ENCODE measurements around the gene FRMD5. TPM values are rescaled to one million over a fixed set of nuclear protein-coding genes. Genes with fewer than 3 reads are reported as not detected.

FRMD5 gene
- total and polyA plus RNA-seq, 2 donors from 2014 or later, result 0.32 to 0.41 TPM

DNA sequence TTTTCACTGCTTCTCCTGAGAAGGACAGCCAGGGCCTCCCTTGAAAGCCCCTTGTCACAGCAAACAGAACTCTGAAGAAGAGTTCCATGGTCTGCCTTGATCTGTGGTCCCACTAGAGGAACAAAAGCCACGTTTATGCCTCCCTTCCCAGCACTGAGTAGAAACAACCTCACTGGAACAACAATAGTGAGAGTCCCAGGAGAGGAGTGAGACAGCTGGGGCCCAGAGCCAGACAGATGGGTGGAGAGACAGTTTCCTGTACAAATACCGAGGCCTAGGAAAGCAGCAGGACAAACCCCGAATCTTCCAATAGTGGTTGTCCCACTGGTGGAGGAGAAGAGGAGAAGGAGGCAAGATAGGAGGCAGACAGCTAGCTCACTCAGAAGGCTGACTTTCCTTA lies 262.2 kb downstream of the FRMD5 start:
- H3K4me3 ChIP-seq (ENCODE audit: low read length in 3 of 3), result no peak overlapping the region
- no peak for FAIRE-seq
- DNase-seq, result no peak
- TF ChIP-seq, protein P1, sequence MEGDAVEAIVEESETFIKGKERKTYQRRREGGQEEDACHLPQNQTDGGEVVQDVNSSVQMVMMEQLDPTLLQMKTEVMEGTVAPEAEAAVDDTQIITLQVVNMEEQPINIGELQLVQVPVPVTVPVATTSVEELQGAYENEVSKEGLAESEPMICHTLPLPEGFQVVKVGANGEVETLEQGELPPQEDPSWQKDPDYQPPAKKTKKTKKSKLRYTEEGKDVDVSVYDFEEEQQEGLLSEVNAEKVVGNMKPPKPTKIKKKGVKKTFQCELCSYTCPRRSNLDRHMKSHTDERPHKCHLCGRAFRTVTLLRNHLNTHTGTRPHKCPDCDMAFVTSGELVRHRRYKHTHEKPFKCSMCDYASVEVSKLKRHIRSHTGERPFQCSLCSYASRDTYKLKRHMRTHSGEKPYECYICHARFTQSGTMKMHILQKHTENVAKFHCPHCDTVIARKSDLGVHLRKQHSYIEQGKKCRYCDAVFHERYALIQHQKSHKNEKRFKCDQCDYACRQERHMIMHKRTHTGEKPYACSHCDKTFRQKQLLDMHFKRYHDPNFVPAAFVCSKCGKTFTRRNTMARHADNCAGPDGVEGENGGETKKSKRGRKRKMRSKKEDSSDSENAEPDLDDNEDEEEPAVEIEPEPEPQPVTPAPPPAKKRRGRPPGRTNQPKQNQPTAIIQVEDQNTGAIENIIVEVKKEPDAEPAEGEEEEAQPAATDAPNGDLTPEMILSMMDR (IDR thresholded peaks at IDR 0.05; ENCODE audit: borderline replicate concordance, extremely low read depth, insufficient read depth), result no peak
- H3K27me3 ChIP-seq (ENCODE audit: control insufficient read depth, insufficient read depth, low read length), result no peaks in the 10 kb centered on the region
- intact Hi-C loops (cut with DNase I), result no loop called here
- H3K36me3 ChIP-seq (ENCODE audit: control insufficient read depth in 2 of 3, insufficient read depth in 3 of 3, low read length in 3 of 3), result no peaks in the 10 kb centered on the region
- H3K4me1 ChIP-seq (ENCODE audit: control insufficient read depth in 2 of 3, insufficient read depth in 2 of 3, low read depth in 1 of 3, low read length in 3 of 3), result no peaks in the 10 kb centered on the region
- H3K27ac ChIP-seq (ENCODE audit: low read depth in 2 of 2, low read length in 2 of 2), result no peak overlapping the region
- H3K9me3 ChIP-seq (ENCODE audit: control insufficient read depth in 2 of 3, insufficient read depth in 1 of 3, low read length in 3 of 3), result no peaks in the 10 kb centered on the region
- H3K9ac ChIP-seq (ENCODE audit: low read length in 3 of 3), result no peak overlapping the region

DNA sequence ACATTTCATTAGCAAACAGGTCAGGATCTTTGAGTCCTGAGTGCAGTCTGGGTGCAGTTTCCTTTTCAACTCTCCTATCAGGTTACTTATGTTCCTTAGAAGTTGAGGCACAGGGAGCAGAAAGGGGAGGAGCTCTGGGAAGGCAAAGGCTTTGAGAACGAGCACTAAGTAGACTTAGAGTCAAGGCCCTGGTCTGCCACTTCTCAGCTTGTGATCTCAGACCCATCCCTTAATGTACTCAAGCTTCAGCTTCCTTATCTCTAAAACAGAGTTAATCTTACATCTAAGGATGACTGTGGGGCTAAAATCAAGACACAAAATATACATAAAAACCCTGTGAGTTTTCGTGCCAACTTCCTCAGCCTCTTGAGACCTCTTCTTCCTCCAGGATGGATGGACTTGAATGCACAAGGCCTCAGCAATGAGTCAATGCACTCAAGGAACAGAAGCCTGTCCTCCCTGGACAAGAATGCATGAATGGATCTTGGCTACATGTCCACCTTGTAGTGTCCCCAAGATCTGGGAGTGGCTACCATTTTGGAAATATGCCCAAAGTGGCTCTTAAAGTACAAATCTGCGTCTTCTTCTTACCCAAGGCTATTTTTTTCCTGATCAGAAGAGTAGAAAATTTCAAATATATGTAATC lies 263.2 kb downstream of the FRMD5 start:
- no peak overlapping the region for H3K27ac ChIP-seq (ENCODE audit: low read depth in 2 of 2, low read length in 2 of 2)
- H3K4me3 ChIP-seq (ENCODE audit: low read length in 3 of 3), result no peak overlapping the region
- FAIRE-seq, result no peak
- TF ChIP-seq, protein P1 (IDR thresholded peaks at IDR 0.05; ENCODE audit: borderline replicate concordance, extremely low read depth, insufficient read depth), result no peak
- H3K27me3 ChIP-seq (ENCODE audit: control insufficient read depth, insufficient read depth, low read length), result no peaks in the 10 kb centered on the region
- H3K9ac ChIP-seq (ENCODE audit: low read length in 3 of 3), result no peak overlapping the region
- no peaks in the 10 kb centered on the region for H3K9me3 ChIP-seq (ENCODE audit: control insufficient read depth in 2 of 3, insufficient read depth in 1 of 3, low read length in 3 of 3)
- no peaks in the 10 kb centered on the region for H3K36me3 ChIP-seq (ENCODE audit: control insufficient read depth in 2 of 3, insufficient read depth in 3 of 3, low read length in 3 of 3)
- intact Hi-C loops (cut with DNase I), result no loop called here
- no peaks in the 10 kb centered on the region for H3K4me1 ChIP-seq (ENCODE audit: control insufficient read depth in 2 of 3, insufficient read depth in 2 of 3, low read depth in 1 of 3, low read length in 3 of 3)
- DNase-seq, result no peak

DNA sequence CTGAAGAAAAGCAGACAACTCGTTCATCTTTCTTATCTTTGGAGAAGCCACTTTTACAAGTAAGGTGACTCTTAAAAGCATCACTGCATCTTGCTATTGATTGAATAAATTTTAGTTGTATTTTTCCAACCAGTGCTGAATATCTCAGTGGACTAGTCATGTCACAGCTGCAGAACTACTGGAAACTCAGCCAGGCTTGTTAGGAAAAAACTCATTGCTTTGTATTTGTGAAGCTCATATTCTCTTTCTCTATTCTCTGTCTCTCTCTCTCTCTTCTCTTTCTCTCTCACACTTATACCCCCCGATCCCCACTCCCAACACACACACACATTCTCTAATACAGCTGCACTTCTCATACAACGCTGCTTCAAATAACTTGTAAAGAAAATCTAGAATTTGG lies 264.0 kb downstream of the FRMD5 start:
- Histone ChIP-seq H3K27ac (ENCODE audit: low read depth in 2 of 2, low read length in 2 of 2) (no peak overlapping the region), H3K9ac (ENCODE audit: low read length in 3 of 3) (no peak overlapping the region), H3K36me3 (ENCODE audit: control insufficient read depth in 2 of 3, insufficient read depth in 3 of 3, low read length in 3 of 3) (no peaks in the 10 kb centered on the region), H3K27me3 (ENCODE audit: control insufficient read depth, insufficient read depth, low read length) (no peaks in the 10 kb centered on the region), H3K4me1 (ENCODE audit: control insufficient read depth in 2 of 3, insufficient read depth in 2 of 3, low read depth in 1 of 3, low read length in 3 of 3) (no peaks in the 10 kb centered on the region), H3K4me3 (ENCODE audit: low read length in 3 of 3) (no peak overlapping the region), H3K9me3 (ENCODE audit: control insufficient read depth in 2 of 3, insufficient read depth in 1 of 3, low read length in 3 of 3) (no peaks in the 10 kb centered on the region)
- FAIRE-seq, result no peak
- no peak for DNase-seq
- TF ChIP-seq, protein P1 (IDR thresholded peaks at IDR 0.05; ENCODE audit: borderline replicate concordance, extremely low read depth, insufficient read depth), result no peak
- intact Hi-C loops (cut with DNase I), result no loop called here

DNA sequence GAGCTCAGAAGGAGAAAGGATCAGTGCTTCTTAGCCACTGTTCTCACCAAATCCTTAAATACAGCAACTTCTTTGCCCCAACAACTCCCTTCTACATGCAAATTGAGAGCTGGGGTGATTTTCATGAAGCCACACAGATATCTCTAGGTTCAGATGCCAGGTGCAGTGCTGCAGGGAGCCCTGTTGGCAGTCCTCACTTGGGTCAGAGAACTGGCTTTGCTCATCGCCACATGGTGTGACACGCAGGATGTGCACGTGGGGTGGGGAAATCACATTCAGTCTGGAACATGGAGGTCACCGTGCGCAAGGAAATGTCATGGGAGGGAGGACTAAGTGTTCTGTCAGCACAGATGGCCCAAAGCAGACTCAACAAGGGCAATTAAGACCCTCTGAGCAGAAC lies 264.5 kb downstream of the FRMD5 start:
- no peaks in the 10 kb centered on the region for H3K9me3 ChIP-seq (ENCODE audit: control insufficient read depth in 2 of 3, insufficient read depth in 1 of 3, low read length in 3 of 3)
- no peak overlapping the region for H3K27ac ChIP-seq (ENCODE audit: low read depth in 2 of 2, low read length in 2 of 2)
- no peaks in the 10 kb centered on the region for H3K4me1 ChIP-seq (ENCODE audit: control insufficient read depth in 2 of 3, insufficient read depth in 2 of 3, low read depth in 1 of 3, low read length in 3 of 3)
- no peaks in the 10 kb centered on the region for H3K36me3 ChIP-seq (ENCODE audit: control insufficient read depth in 2 of 3, insufficient read depth in 3 of 3, low read length in 3 of 3)
- H3K9ac ChIP-seq (ENCODE audit: low read length in 3 of 3), result no peak overlapping the region
- H3K27me3 ChIP-seq (ENCODE audit: control insufficient read depth, insufficient read depth, low read length), result no peaks in the 10 kb centered on the region
- TF ChIP-seq, protein P1 (IDR thresholded peaks at IDR 0.05; ENCODE audit: borderline replicate concordance, extremely low read depth, insufficient read depth), result no peak
- no peak for DNase-seq
- no peak overlapping the region for H3K4me3 ChIP-seq (ENCODE audit: low read length in 3 of 3)
- FAIRE-seq, result no peak
- intact Hi-C loops (cut with DNase I), result no loop called here
